MM.1S (cell line): ENCODE data around the gene CRISP3.
"Not testable (repeated sequence)": the region's sequence is repeated elsewhere in the genome, so short reads cannot be mapped to it uniquely, and the experiment has no call there.

Source experiments
- EZH2 ChIP-seq: fragments of 300-600 bp; sonication (generic); optimal IDR thresholded peaks from 2 replicates; pipeline ENCODE3; 2017; ENCODE audit warnings: low read depth, mild to moderate bottlenecking, antibody characterized with exemption, low read length, mixed read lengths
- TF ChIP-seq, protein P1 (sequence below): fragments of 300-600 bp; sonication (generic); IDR thresholded peaks from 2 replicates; pipeline ENCODE4 v1.5.1; 2016; ENCODE audit warnings: antibody characterized with exemption, low read length, mixed read lengths

- TF ChIP-seq, protein P1, sequence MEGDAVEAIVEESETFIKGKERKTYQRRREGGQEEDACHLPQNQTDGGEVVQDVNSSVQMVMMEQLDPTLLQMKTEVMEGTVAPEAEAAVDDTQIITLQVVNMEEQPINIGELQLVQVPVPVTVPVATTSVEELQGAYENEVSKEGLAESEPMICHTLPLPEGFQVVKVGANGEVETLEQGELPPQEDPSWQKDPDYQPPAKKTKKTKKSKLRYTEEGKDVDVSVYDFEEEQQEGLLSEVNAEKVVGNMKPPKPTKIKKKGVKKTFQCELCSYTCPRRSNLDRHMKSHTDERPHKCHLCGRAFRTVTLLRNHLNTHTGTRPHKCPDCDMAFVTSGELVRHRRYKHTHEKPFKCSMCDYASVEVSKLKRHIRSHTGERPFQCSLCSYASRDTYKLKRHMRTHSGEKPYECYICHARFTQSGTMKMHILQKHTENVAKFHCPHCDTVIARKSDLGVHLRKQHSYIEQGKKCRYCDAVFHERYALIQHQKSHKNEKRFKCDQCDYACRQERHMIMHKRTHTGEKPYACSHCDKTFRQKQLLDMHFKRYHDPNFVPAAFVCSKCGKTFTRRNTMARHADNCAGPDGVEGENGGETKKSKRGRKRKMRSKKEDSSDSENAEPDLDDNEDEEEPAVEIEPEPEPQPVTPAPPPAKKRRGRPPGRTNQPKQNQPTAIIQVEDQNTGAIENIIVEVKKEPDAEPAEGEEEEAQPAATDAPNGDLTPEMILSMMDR, result not testable (repeated sequence)
- not testable (repeated sequence) for TF ChIP-seq EZH2
These were observed 20.3 kb downstream of the CRISP3 start for GRCh38 chr6:49723917-49724316.
